Measurements from ENCODE around the gene KMO.

GRCh38 chr1:241488739-241489138 is 43.4 kb upstream of the KMO start:
- TF ChIP-seq CTCF (IDR thresholded peaks at IDR 0.05; ENCODE audit: insufficient read depth, low read length, poor library complexity, severe bottlenecking): no peak
- TF ChIP-seq EZH2phosphoT487 (conservative IDR thresholded peaks at IDR 0.05; ENCODE audit: low read length): no peak

Measured in SU-DHL-6 (cell line).